ENCODE data around the gene LRRC14B.
"Not testable (repeated sequence)": the region's sequence is repeated elsewhere in the genome, so short reads cannot be mapped to it uniquely, and the experiment has no call there.

DNA sequence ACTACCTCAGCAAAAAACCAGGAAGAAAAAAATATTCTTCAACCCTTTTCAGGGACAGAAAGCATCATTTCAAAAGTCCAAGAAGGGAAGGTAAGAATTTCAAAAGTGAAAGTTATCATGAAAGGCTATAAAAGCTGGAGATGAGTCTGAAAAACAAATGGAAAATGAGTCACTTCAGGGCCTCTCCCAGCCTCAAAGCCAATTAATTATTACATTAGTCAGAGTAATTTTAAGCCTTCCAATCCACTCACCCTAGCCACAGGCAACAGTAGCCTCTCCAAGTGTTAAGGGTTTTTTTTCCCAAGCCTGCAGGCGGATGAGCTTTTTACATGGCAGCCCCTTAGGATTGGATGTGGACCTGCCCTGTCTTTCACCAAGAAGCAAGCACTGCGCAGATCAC is 24.0 kb downstream of the LRRC14B start:
- TF ChIP-seq, protein P1, sequence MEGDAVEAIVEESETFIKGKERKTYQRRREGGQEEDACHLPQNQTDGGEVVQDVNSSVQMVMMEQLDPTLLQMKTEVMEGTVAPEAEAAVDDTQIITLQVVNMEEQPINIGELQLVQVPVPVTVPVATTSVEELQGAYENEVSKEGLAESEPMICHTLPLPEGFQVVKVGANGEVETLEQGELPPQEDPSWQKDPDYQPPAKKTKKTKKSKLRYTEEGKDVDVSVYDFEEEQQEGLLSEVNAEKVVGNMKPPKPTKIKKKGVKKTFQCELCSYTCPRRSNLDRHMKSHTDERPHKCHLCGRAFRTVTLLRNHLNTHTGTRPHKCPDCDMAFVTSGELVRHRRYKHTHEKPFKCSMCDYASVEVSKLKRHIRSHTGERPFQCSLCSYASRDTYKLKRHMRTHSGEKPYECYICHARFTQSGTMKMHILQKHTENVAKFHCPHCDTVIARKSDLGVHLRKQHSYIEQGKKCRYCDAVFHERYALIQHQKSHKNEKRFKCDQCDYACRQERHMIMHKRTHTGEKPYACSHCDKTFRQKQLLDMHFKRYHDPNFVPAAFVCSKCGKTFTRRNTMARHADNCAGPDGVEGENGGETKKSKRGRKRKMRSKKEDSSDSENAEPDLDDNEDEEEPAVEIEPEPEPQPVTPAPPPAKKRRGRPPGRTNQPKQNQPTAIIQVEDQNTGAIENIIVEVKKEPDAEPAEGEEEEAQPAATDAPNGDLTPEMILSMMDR (IDR thresholded peaks at IDR 0.05): not testable (repeated sequence)
- TF ChIP-seq POLR2A (IDR thresholded peaks at IDR 0.05): not testable (repeated sequence)
